Activated naive CD4-positive, alpha-beta T cell treated with anti-CD3 and anti-CD28 coated beads, Interleukin-2, amount 50 U/mL, for 16 hours (primary cell): ENCODE data around the gene VCY1B.
"Not testable (repeated sequence)": the region's sequence is repeated elsewhere in the genome, so short reads cannot be mapped to it uniquely, and the experiment has no call there.

Source experiments
- DNase-seq: peaks from one replicate; pipeline ENCODE4 v3.0.0-alpha.2; 2020

VCY1B gene

GRCh38 chrY:14055927-14056326 lies at the start of gene VCY1B:
Gene VCY1B, plus strand, starts transcription at chrY:14056227. Its CDS starts 63 bp downstream, at chrY:14056290.
- DNase-seq = not testable (repeated sequence)

GRCh38 chrY:14011916-14012315 lies 44.1 kb upstream of the VCY1B start:
- not testable (repeated sequence) for DNase-seq

- DNase-seq = not testable (repeated sequence)
Measured at GRCh38 chrY:14030395-14030794, 25.6 kb upstream of the VCY1B start.

- DNase-seq = no peak
Measured at GRCh38 chrY:14085877-14086276, 29.9 kb downstream of the VCY1B start.
